GM12873 (cell line): ENCODE measurements around the gene EEF2K.

Experiments used
- TF ChIP-seq, protein P1 (sequence below): IDR thresholded peaks from 2 replicates; pipeline ENCODE4 v1.5.1; 2012; ENCODE audit warnings: low read depth, mild to moderate bottlenecking, moderate library complexity, low read length, control low read depth; ENCODE audit not compliant: insufficient read depth; ENCODE audit errors: missing control alignments

EEF2K gene

DNA sequence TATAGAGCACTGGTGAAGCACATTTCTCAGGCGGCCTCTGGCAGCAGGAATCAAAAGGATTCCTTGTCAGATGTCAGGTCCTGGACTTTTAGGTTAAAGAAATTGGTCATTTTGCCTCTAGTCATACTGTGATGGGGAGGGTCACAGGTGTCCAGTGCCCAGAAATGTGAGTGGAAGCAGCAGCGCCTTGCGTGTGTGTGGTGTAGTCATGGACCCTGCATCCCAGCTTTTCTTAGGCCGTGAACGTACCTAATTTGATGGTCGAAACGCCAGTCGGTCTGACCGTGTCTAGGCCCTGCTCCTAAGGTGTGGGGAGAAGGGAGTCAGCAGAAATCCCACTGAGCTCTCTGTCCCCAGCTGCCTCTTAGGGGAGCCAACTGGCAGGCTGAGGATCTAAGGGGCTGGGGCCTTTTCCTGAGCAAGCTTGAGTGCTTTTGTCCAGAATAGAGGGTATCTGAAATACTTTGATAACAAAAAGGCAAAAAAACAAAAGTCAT lies 123.2 kb downstream of the EEF2K start:
- TF ChIP-seq, protein P1, sequence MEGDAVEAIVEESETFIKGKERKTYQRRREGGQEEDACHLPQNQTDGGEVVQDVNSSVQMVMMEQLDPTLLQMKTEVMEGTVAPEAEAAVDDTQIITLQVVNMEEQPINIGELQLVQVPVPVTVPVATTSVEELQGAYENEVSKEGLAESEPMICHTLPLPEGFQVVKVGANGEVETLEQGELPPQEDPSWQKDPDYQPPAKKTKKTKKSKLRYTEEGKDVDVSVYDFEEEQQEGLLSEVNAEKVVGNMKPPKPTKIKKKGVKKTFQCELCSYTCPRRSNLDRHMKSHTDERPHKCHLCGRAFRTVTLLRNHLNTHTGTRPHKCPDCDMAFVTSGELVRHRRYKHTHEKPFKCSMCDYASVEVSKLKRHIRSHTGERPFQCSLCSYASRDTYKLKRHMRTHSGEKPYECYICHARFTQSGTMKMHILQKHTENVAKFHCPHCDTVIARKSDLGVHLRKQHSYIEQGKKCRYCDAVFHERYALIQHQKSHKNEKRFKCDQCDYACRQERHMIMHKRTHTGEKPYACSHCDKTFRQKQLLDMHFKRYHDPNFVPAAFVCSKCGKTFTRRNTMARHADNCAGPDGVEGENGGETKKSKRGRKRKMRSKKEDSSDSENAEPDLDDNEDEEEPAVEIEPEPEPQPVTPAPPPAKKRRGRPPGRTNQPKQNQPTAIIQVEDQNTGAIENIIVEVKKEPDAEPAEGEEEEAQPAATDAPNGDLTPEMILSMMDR = no peak

DNA sequence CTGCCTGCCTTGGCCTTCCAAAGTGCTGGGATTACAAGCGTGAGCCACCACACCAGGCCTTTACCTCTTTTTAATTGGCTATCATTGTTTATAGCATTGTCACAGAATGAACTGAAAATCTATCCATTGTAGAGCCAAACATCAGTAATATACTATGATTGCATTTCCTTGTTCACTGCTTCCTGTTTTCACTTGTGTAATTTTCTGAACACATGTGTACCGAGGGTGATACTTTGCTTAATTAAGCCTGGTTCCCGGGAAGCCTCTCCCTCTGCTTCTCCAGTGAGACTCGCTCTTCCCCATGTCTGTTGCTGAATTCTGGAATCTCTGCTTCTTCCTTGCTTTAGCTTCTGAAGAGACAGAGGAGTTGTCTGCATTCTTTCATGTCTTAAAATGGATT lies 124.2 kb downstream of the EEF2K start:
- TF ChIP-seq, protein P1 = no peak

DNA sequence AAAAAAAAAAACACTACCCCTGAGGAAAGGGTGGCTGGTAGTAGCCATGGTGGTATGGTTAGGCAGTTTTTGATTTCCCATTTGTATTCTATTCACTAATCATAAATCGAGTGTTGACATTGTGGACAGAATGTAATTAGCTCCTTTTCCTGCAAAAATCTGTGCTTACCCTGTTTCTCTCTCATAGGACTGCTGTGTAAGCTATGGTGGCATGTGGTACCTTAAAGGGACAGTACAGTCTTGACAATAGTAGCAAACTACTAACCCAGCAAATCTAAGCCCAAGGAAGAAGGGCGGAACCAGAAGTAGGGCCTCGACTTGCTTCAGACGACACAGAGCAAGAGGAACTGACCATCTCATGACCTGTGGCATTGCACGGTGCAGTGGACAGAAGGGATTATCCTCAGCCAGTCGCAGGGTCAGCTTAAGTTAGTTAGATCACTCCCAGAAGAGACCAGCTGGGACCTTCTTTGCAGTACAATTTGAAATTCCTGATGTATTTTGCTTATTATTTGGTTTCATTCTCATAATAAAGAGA lies 127.4 kb downstream of the EEF2K start:
- TF ChIP-seq, protein P1 = no peak

DNA sequence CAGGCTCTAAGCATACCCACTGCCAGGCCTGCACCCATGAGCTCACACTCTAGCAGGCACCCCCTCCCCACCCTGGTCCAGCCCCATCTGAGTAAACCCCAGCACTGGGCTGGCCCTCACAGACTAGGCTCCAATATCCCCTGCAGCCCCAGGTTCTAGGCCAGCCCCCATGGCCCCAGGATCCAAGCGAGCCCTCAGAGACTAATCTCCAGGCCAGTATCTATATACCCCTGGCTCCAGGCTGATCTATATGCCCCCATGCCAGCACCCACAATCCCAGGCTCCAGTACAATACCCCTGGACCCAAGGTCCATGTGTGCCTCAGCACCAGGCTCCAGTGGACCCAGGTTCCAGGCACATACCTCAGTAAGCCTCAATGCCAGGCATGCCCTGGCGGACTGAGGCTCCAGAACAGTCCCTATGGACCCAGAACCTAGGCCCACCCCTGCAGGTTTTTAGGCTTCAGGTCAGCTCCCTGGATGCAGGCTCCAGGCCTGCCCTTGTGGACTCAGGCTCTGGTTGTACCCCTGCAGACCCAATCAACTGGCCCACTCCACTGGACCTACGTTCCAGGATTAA lies 129.7 kb downstream of the EEF2K start:
- TF ChIP-seq, protein P1 = no peak

DNA sequence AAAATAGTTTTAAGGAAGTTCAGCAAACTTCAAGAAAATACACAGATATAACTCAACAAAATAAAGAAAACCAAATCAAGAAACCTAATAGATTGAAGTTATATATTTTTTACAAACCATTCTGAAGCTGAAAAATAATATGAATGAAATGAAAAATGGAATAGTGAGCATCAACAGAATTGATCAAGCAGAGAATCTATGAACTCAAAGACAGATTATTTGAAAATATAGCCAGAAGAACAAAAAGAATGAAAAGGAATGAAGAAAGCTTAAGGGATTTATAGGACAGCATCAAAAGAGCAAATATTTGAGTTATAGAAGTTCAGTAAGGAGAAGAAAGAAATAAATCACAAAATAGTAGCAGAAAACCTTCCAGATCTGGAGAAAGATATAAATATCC lies 130.5 kb downstream of the EEF2K start:
- TF ChIP-seq, protein P1 = no peak

DNA sequence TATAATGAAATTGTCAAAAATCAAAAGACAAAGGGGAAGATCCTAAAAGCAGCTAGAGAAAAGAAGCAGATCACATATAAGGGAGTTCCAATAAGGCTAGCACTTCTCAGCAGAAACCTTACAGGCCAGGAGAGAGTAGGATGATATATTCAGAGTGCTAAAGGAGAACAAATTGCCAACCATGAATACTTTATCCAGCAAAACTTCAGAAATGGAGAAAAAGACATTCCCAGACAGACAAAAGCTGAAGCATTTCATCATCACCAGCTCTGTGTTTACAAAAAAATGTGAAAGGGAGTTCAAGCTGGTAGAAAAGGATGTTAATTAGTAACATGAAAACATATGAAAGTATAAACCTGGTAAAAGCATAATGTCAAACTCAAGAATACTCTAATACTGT lies 131.0 kb downstream of the EEF2K start:
- TF ChIP-seq, protein P1 = no peak

DNA sequence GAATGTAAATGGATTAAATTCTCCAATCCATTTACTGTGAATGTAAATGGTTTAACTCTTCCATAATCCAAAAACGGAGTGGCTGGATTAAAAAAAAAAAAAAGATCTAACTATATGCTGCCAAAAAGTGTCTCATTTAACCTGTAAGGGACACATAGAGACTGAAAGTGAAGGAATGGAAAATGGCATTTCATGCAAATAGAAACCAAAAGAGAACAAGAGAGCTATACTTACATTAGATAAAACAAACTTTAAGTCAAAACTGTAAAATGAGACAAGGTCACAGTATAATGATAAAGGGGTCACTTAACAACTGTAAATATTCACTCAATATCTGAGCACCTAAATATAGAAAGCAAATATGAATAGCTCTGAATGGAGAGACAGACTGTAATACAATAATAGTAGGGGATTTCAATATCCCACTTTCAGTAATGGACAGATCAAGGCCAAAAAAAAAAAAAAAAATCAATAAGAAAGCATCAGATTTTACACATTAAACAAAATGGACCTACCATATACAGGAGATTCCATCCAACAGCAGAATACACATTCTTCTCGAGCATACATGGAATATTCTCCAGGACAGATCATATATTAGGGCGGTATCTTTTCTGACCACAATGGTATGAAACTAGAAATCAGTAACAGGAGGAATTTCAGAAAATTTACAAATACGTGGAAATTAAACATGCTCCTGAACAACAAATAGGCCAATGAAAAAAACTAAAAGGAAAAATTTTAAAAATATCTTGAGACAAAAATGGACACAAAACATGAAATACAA lies 132.0 kb downstream of the EEF2K start:
- TF ChIP-seq, protein P1 = no peak
